Measurements from ENCODE around the gene KCNA10. TPM values are rescaled to one million over a fixed set of nuclear protein-coding genes. Genes with fewer than 3 reads are reported as not detected.

Gene KCNA10
- total RNA-seq, 1 experiment from 2014 or later: not detected

DNA sequence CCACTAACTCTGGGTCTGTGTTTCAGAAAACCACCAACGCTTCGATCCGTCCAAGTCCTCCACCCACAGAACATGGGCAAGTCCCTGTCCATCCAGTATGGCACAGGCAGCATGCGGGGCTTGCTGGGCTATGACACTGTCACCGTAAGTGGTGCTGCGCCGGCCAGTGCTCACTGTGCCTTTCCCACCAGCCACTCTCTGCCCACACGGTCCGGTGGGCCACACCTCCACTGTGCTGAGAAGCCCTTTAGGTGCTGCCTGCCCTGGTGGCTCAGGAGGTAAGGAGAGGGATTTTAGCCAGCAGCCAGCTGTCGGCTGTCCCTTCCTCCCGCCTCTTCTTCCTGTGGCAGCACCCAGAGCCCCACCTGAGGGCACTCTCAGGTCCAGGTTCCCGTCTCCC is 34.2 kb downstream of the KCNA10 start:
- Histone ChIP-seq H3K4me3 (ENCODE audit: low read depth, low read length, poor library complexity, severe bottlenecking) (no peak overlapping the region), H3K36me3 (ENCODE audit: insufficient read depth, low read length, poor library complexity, severe bottlenecking) (no peaks in the 10 kb centered on the region), H3K9me3 (ENCODE audit: low read depth, low read length, poor library complexity, severe bottlenecking) (no peaks in the 10 kb centered on the region), H3K27me3 (replicated peaks; ENCODE audit: insufficient read depth, low read depth, low read length, poor library complexity) (no peaks in the 10 kb centered on the region), H3K27ac (ENCODE audit: low read depth, low read length, poor library complexity, severe bottlenecking) (no peak overlapping the region), H3K4me1 (ENCODE audit: insufficient read depth, low read length, poor library complexity, severe bottlenecking) (no peaks in the 10 kb centered on the region)
- ChIA-PET CTCF (no interaction called here), POLR2A (ENCODE audit: low non-redundant PET) (no interaction called here)
- TF ChIP-seq EZH2 (IDR thresholded peaks at IDR 0.05; ENCODE audit: borderline replicate concordance, low read depth, low read length, poor library complexity, severe bottlenecking): no peak
- TF ChIP-seq, protein P1, sequence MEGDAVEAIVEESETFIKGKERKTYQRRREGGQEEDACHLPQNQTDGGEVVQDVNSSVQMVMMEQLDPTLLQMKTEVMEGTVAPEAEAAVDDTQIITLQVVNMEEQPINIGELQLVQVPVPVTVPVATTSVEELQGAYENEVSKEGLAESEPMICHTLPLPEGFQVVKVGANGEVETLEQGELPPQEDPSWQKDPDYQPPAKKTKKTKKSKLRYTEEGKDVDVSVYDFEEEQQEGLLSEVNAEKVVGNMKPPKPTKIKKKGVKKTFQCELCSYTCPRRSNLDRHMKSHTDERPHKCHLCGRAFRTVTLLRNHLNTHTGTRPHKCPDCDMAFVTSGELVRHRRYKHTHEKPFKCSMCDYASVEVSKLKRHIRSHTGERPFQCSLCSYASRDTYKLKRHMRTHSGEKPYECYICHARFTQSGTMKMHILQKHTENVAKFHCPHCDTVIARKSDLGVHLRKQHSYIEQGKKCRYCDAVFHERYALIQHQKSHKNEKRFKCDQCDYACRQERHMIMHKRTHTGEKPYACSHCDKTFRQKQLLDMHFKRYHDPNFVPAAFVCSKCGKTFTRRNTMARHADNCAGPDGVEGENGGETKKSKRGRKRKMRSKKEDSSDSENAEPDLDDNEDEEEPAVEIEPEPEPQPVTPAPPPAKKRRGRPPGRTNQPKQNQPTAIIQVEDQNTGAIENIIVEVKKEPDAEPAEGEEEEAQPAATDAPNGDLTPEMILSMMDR (conservative IDR thresholded peaks at IDR 0.05; ENCODE audit: low read depth, low read length): no peak
- no peak for DNase-seq (ENCODE audit: low spot score)
- intact Hi-C loops (cut with micrococcal nuclease; ENCODE audit: unreplicated experiment): no loop called here
- no TSS peak for BruUV-seq (replicated peaks)

DNA sequence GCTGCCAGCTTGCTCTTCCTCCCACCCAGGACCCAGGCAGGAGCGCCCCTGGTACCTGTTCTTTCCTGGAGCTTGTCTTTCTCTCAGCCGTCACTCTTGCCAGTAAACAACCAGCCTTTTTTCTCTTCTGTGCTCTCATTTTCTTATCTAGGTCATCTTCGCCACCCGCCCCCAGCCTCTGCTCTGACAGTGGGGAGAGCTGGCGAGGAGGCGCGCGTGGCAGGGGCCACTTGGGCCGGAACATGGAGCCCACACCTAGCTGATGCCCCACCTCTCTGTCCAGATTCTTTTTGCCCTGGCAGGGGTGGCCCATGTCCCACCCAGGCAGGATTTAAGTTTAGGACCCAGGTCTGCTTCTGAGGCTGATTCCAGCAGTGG is 35.7 kb downstream of the KCNA10 start:
- ChIA-PET POLR2A (ENCODE audit: low non-redundant PET) (no interaction called here), CTCF (interaction anchor here (1.4 kb wide), 1 partner anchor 13 kb away, joined by 7 read pairs; no protein-coding TSS in a partner anchor)
- TF ChIP-seq, protein P1 (conservative IDR thresholded peaks at IDR 0.05; ENCODE audit: low read depth, low read length): no peak
- TF ChIP-seq EZH2 (IDR thresholded peaks at IDR 0.05; ENCODE audit: borderline replicate concordance, low read depth, low read length, poor library complexity, severe bottlenecking): no peak
- H3K4me3 ChIP-seq (ENCODE audit: low read depth, low read length, poor library complexity, severe bottlenecking): no peak overlapping the region
- intact Hi-C loops (cut with micrococcal nuclease; ENCODE audit: unreplicated experiment): no loop called here
- no peaks in the 10 kb centered on the region for H3K27me3 ChIP-seq (replicated peaks; ENCODE audit: insufficient read depth, low read depth, low read length, poor library complexity)
- H3K27ac ChIP-seq (ENCODE audit: low read depth, low read length, poor library complexity, severe bottlenecking): no peak overlapping the region
- no peaks in the 10 kb centered on the region for H3K36me3 ChIP-seq (ENCODE audit: insufficient read depth, low read length, poor library complexity, severe bottlenecking)
- no peak for DNase-seq (ENCODE audit: low spot score)
- H3K4me1 ChIP-seq (ENCODE audit: insufficient read depth, low read length, poor library complexity, severe bottlenecking): no peaks in the 10 kb centered on the region
- no peaks in the 10 kb centered on the region for H3K9me3 ChIP-seq (ENCODE audit: low read depth, low read length, poor library complexity, severe bottlenecking)
- no TSS peak for BruUV-seq (replicated peaks)

GRCh38 chr1:110482662-110483307 is 36.2 kb downstream of the KCNA10 start:
- Histone ChIP-seq H3K9me3 (ENCODE audit: low read depth, low read length, poor library complexity, severe bottlenecking) (no peaks in the 10 kb centered on the region), H3K27me3 (replicated peaks; ENCODE audit: insufficient read depth, low read depth, low read length, poor library complexity) (no peaks in the 10 kb centered on the region), H3K36me3 (ENCODE audit: insufficient read depth, low read length, poor library complexity, severe bottlenecking) (no peaks in the 10 kb centered on the region), H3K27ac (ENCODE audit: low read depth, low read length, poor library complexity, severe bottlenecking) (no peak overlapping the region), H3K4me1 (ENCODE audit: insufficient read depth, low read length, poor library complexity, severe bottlenecking) (no peaks in the 10 kb centered on the region), H3K4me3 (ENCODE audit: low read depth, low read length, poor library complexity, severe bottlenecking) (no peak overlapping the region)
- no peak for DNase-seq (ENCODE audit: low spot score)
- no TSS peak for BruUV-seq (replicated peaks)
- CTCF ChIA-PET: interaction anchor here (0.6 to 1.4 kb wide), 2 partner anchors 13 to 279 kb away, joined by 3 to 7 read pairs; no protein-coding TSS in a partner anchor
- intact Hi-C loops (cut with micrococcal nuclease; ENCODE audit: unreplicated experiment): no loop called here
- TF ChIP-seq, protein P1 (conservative IDR thresholded peaks at IDR 0.05; ENCODE audit: low read depth, low read length): no peak
- TF ChIP-seq EZH2 (IDR thresholded peaks at IDR 0.05; ENCODE audit: borderline replicate concordance, low read depth, low read length, poor library complexity, severe bottlenecking): no peak
- POLR2A ChIA-PET (ENCODE audit: low non-redundant PET): no interaction called here

Data from A673 (cell line).